Measurements from ENCODE around the gene GALK1. TPM values are rescaled to one million over a fixed set of nuclear protein-coding genes. Genes with fewer than 3 reads are reported as not detected.

The GALK1 gene
- total RNA-seq, 3 donors from 2014 or later = 16.9 to 23.5 (median 21.3) TPM

GRCh38 chr17:75722542-75723095, 42.4 kb downstream of the GALK1 start:
- H3K9me3 Mint-ChIP-seq = no peaks in the 10 kb centered on the region

GRCh38 chr17:75722076-75722475, 42.9 kb downstream of the GALK1 start:
- H3K4me3 Mint-ChIP-seq = peak overlapping the region; percentile 42
- H3K27me3 Mint-ChIP-seq (ENCODE audit: low read depth) = peaks cover 5% of the 10 kb centered on the region
- peaks cover 6% of the 10 kb centered on the region for H3K4me1 Mint-ChIP-seq (ENCODE audit: low read depth)
- DNase-seq (no peak), ATAC-seq (no peak)
- no peaks in the 10 kb centered on the region for H3K36me3 Mint-ChIP-seq (ENCODE audit: insufficient read depth)
- H3K9me3 Mint-ChIP-seq = no peaks in the 10 kb centered on the region

More at GRCh38 chr17:75722542-75723095, 42.4 kb downstream of the GALK1 start:
- peaks cover 5% of the 10 kb centered on the region for H3K27me3 Mint-ChIP-seq (ENCODE audit: low read depth)
- no peak for ATAC-seq
- no peak for DNase-seq
- H3K4me1 Mint-ChIP-seq (ENCODE audit: low read depth) = peaks cover 6% of the 10 kb centered on the region
- no peak overlapping the region for H3K4me3 Mint-ChIP-seq
- no peaks in the 10 kb centered on the region for H3K36me3 Mint-ChIP-seq (ENCODE audit: insufficient read depth)

- H3K27me3 Mint-ChIP-seq (ENCODE audit: low read depth) = peaks cover 5% of the 10 kb centered on the region
- H3K9me3 Mint-ChIP-seq = no peaks in the 10 kb centered on the region
- DNase-seq = no peak
- H3K4me3 Mint-ChIP-seq = peak overlapping the region; percentile 42
- H3K36me3 Mint-ChIP-seq (ENCODE audit: insufficient read depth) = no peaks in the 10 kb centered on the region
- peaks cover 6% of the 10 kb centered on the region for H3K4me1 Mint-ChIP-seq (ENCODE audit: low read depth)
- ATAC-seq = no peak
These were observed 43.5 kb downstream of the GALK1 start for GRCh38 chr17:75721463-75722011.

GRCh38 chr17:75720656-75721462, 44.1 kb downstream of the GALK1 start, which contains the start of gene ITGB4:
Gene ITGB4, plus strand, starts transcription at chr17:75721459. Its CDS starts 3,245 bp downstream, at chr17:75724704.
- Mint-ChIP-seq H3K27me3 (ENCODE audit: low read depth) (peaks cover 5% of the 10 kb centered on the region), H3K9me3 (no peaks in the 10 kb centered on the region), H3K4me3 (peak within 1 kb of the TSS; percentile 75), H3K36me3 (ENCODE audit: insufficient read depth) (no peaks in the 10 kb centered on the region), H3K4me1 (ENCODE audit: low read depth) (peaks cover 6% of the 10 kb centered on the region)
- peak; percentile 56 for DNase-seq
- ATAC-seq = peak; percentile 91 to 93

GRCh38 chr17:75719732-75720131, 45.3 kb downstream of the GALK1 start:
- peaks cover 5% of the 10 kb centered on the region for H3K27me3 Mint-ChIP-seq (ENCODE audit: low read depth)

GRCh38 chr17:75712446-75712845, 52.5 kb downstream of the GALK1 start:
- Mint-ChIP-seq H3K9me3 (no peaks in the 10 kb centered on the region), H3K36me3 (ENCODE audit: insufficient read depth) (peaks cover 9% of the 10 kb centered on the region), H3K4me1 (ENCODE audit: low read depth) (no peaks in the 10 kb centered on the region), H3K27me3 (ENCODE audit: low read depth) (no peaks in the 10 kb centered on the region), H3K4me3 (no peak overlapping the region)
- no peak for DNase-seq
- no peak for ATAC-seq

More at GRCh38 chr17:75719732-75720131, 45.3 kb downstream of the GALK1 start:
- Mint-ChIP-seq H3K4me1 (ENCODE audit: low read depth) (peaks cover 6% of the 10 kb centered on the region), H3K36me3 (ENCODE audit: insufficient read depth) (no peaks in the 10 kb centered on the region), H3K9me3 (no peaks in the 10 kb centered on the region), H3K4me3 (no peak overlapping the region)
- no peak for DNase-seq
- no peak for ATAC-seq

Other genes with a start within 250 kb of the GALK1 start
- gene CASKIN2, start 249.7 kb downstream of the GALK1 start, total RNA-seq = 1 to 10 TPM; 4.3 to 6.0 (median 5.9) TPM
- gene TSEN54, start 248.7 kb downstream of the GALK1 start, total RNA-seq = 10 to 100 TPM; 64.1 to 76.2 (median 71.5) TPM
- 10 to 100 TPM in 2 of 3 donors, 1 to 10 TPM in 1; 9.5 to 14.1 (median 10.2) TPM for gene LLGL2, start 239.5 kb downstream of the GALK1 start, total RNA-seq
- gene MYO15B, start 177.4 kb downstream of the GALK1 start, total RNA-seq = 10 to 100 TPM in 2 of 3 donors, 1 to 10 TPM in 1; 9.3 to 29.6 (median 14.0) TPM
- gene SMIM5, start 131.8 kb downstream of the GALK1 start, total RNA-seq = under 1 TPM in 1 of 3 donors, not detected in 2; 0.24 TPM
- gene RECQL5, start 98.0 kb downstream of the GALK1 start, total RNA-seq = 10 to 100 TPM; 20.7 to 26.1 (median 21.8) TPM
- gene SAP30BP, start 97.9 kb downstream of the GALK1 start, total RNA-seq = 100 to 1,000 TPM; 115 to 124 (median 119) TPM
- 1 to 10 TPM in 2 of 3 donors, under 1 TPM in 1; 0.63 to 2.3 (median 1.6) TPM for gene ITGB4, start 43.7 kb downstream of the GALK1 start, total RNA-seq
- 10 to 100 TPM; 21.0 to 24.5 (median 22.6) TPM for gene UNK, start 19.6 kb upstream of the GALK1 start, total RNA-seq
- 100 to 1,000 TPM; 122 to 146 (median 124) TPM for gene UNC13D, start 79.2 kb upstream of the GALK1 start, total RNA-seq
- 10 to 100 TPM; 31.0 to 47.8 (median 44.5) TPM for gene WBP2, start 90.1 kb upstream of the GALK1 start, total RNA-seq
- 10 to 100 TPM; 12.8 to 18.1 (median 14.5) TPM for gene TRIM47, start 113.4 kb upstream of the GALK1 start, total RNA-seq
- gene TRIM65, start 131.8 kb upstream of the GALK1 start, total RNA-seq = 10 to 100 TPM; 35.3 to 46.9 (median 43.7) TPM
- gene MRPL38, start 139.7 kb upstream of the GALK1 start, total RNA-seq = 100 to 1,000 TPM; 203 to 227 (median 218) TPM
- 10 to 100 TPM; 12.1 to 16.0 (median 12.5) TPM for gene FBF1, start 175.8 kb upstream of the GALK1 start, total RNA-seq
- gene ACOX1, start 214.0 kb upstream of the GALK1 start, total RNA-seq = 10 to 100 TPM; 29.6 to 36.5 (median 32.7) TPM
- gene TEN1, start 214.0 kb upstream of the GALK1 start, total RNA-seq = 10 to 100 TPM in 2 of 3 donors, 1 to 10 TPM in 1; 9.5 to 11.9 (median 10.8) TPM
- 1 to 10 TPM; 3.3 to 5.5 (median 3.8) TPM for gene CDK3, start 235.7 kb upstream of the GALK1 start, total RNA-seq

All from activated T-cell treated with anti-CD3 and anti-CD28 coated beads, Interleukin-2, amount 50 U/mL, for 4 hours (primary cell).